ENCODE results near the gene EFTUD2.
A peak's percentile ranks its signal among the peaks of the same experiment; 100 is the strongest.

Gene EFTUD2

GRCh38 chr17:44921122-44921882 lies 22.1 kb upstream of the EFTUD2 start:
- no peak for TF ChIP-seq CTCF (IDR thresholded peaks at IDR 0.05; ENCODE audit: extremely low read depth, insufficient read depth, missing control alignments)
- no peak for DNase-seq (ENCODE audit: low spot score)
- in situ Hi-C loops (cut with MboI; ENCODE audit: low pct_unique_long_range_greater_than_20kb, low sequenced_read_pairs, unreplicated experiment): loop anchor here (10.0 kb wide), 1 partner anchor 93 kb away; no protein-coding TSS in a partner anchor

- no peak for DNase-seq (ENCODE audit: low spot score)
- no peak for TF ChIP-seq CTCF (IDR thresholded peaks at IDR 0.05; ENCODE audit: extremely low read depth, insufficient read depth, missing control alignments)
- in situ Hi-C loops (cut with MboI; ENCODE audit: low pct_unique_long_range_greater_than_20kb, low sequenced_read_pairs, unreplicated experiment): loop anchor here (10.0 kb wide), 1 partner anchor 94 kb away; no protein-coding TSS in a partner anchor
Measured at GRCh38 chr17:44920565-44920940, 21.3 kb upstream of the EFTUD2 start.

GRCh38 chr17:44919885-44920564 lies 20.8 kb upstream of the EFTUD2 start:
- peak; percentile 91 for TF ChIP-seq CTCF (IDR thresholded peaks at IDR 0.05; ENCODE audit: extremely low read depth, insufficient read depth, missing control alignments)
- peak; percentile 92 for DNase-seq (ENCODE audit: low spot score)
- in situ Hi-C loops (cut with MboI; ENCODE audit: low pct_unique_long_range_greater_than_20kb, low sequenced_read_pairs, unreplicated experiment): loop anchor here (10.0 kb wide), 1 partner anchor 95 kb away; no protein-coding TSS in a partner anchor

- no peak for DNase-seq (ENCODE audit: low spot score)
- in situ Hi-C loops (cut with MboI; ENCODE audit: low pct_unique_long_range_greater_than_20kb, low sequenced_read_pairs, unreplicated experiment): no loop called here
- no peak for TF ChIP-seq CTCF (IDR thresholded peaks at IDR 0.05; ENCODE audit: extremely low read depth, insufficient read depth, missing control alignments)
Measured at GRCh38 chr17:44919411-44919810, 20.2 kb upstream of the EFTUD2 start.

GRCh38 chr17:44918006-44918405 lies 18.8 kb upstream of the EFTUD2 start:
- no peak for DNase-seq (ENCODE audit: low spot score)
- no peak for TF ChIP-seq CTCF (IDR thresholded peaks at IDR 0.05; ENCODE audit: extremely low read depth, insufficient read depth, missing control alignments)
- in situ Hi-C loops (cut with MboI; ENCODE audit: low pct_unique_long_range_greater_than_20kb, low sequenced_read_pairs, unreplicated experiment): no loop called here

GRCh38 chr17:44917456-44917855 lies 18.2 kb upstream of the EFTUD2 start:
- TF ChIP-seq CTCF (IDR thresholded peaks at IDR 0.05; ENCODE audit: extremely low read depth, insufficient read depth, missing control alignments): no peak
- in situ Hi-C loops (cut with MboI; ENCODE audit: low pct_unique_long_range_greater_than_20kb, low sequenced_read_pairs, unreplicated experiment): no loop called here
- no peak for DNase-seq (ENCODE audit: low spot score)
